Measurements from ENCODE around the gene PXDN.

PXDN gene

GRCh38 chr2:1660656-1661640 lies 83.4 kb downstream of the PXDN start:
- no peak for DNase-seq

GRCh38 chr2:1659951-1660565 lies 84.3 kb downstream of the PXDN start:
- no peak for DNase-seq

- no peak for DNase-seq
These were observed 85.7 kb downstream of the PXDN start for GRCh38 chr2:1658394-1659151.

- DNase-seq = no peak
These were observed 87.1 kb downstream of the PXDN start for GRCh38 chr2:1656961-1657841.

GRCh38 chr2:1656326-1656960 lies 87.9 kb downstream of the PXDN start:
- no peak for DNase-seq

- no peak for DNase-seq
These were observed 88.9 kb downstream of the PXDN start for GRCh38 chr2:1655461-1655860.

- no peak for DNase-seq
These were observed 89.5 kb downstream of the PXDN start for GRCh38 chr2:1654696-1655374.

- DNase-seq = no peak
These were observed 90.2 kb downstream of the PXDN start for GRCh38 chr2:1653956-1654695.

- no peak for DNase-seq
These were observed 92.1 kb downstream of the PXDN start for GRCh38 chr2:1652034-1652790.

GRCh38 chr2:1651121-1652033 lies 92.9 kb downstream of the PXDN start:
- no peak for DNase-seq

GRCh38 chr2:1650085-1650872 lies 94.0 kb downstream of the PXDN start:
- DNase-seq = no peak

GRCh38 chr2:1649103-1650084 lies 94.9 kb downstream of the PXDN start:
- no peak for DNase-seq

GRCh38 chr2:1648241-1649102 lies 95.8 kb downstream of the PXDN start:
- no peak for DNase-seq

GRCh38 chr2:1647417-1648240 lies 96.7 kb downstream of the PXDN start:
- no peak for DNase-seq

All from activated CD4-positive, alpha-beta T cell treated with anti-CD3 and anti-CD28 coated beads, Interleukin-2, amount 50 U/mL, for 48 hours (primary cell).